Breast epithelium (tissue), 4 donors: Measurements from ENCODE around the gene EDEM1. TPM values are rescaled to one million over a fixed set of nuclear protein-coding genes. Genes with fewer than 3 reads are reported as not detected.

Experiments
- DNase-seq, 2 donors: peaks; one replicate each; pipeline ENCODE4 v3.0.0-alpha.2; 2019; ENCODE audit warnings: low spot score in 2 of 2
- H3K27ac ChIP-seq, 2 donors: fragments of 200-600 bp; sonication (generic) in 1 of 2; one replicate each; pipeline ENCODE4 v1.5.1; 2016 to 2019; ENCODE audit warnings: mild to moderate bottlenecking in 1 of 2
- H3K27me3 ChIP-seq, 2 donors: fragments of 200-600 bp; sonication (generic) in 1 of 2; one replicate each; pipeline versions ENCODE4 v1.5.1 to v1.6.0; 2017 to 2019; ENCODE audit warnings: control low read depth in 1 of 2, mild to moderate bottlenecking in 1 of 2
- H3K36me3 ChIP-seq: fragments of 200-600 bp; one replicate; pipeline ENCODE4 v1.5.1; 2019
- H3K4me1 ChIP-seq, 2 donors: fragments of 200-600 bp; sonication (generic); one replicate each; pipeline ENCODE4 v1.5.1; 2016 to 2019; ENCODE audit warnings: control low read depth in 1 of 2
- H3K4me3 ChIP-seq, 3 donors: fragments of 200-600 bp; sonication (generic); 1 replicate in 2 of 3; 2 replicates in 1 of 3; pipeline ENCODE4 v1.5.1; 2016 to 2019; ENCODE audit warnings: mild to moderate bottlenecking in 3 of 3, moderate library complexity in 2 of 3
- H3K9me3 ChIP-seq, 2 donors: fragments of 200-600 bp; sonication (generic) in 1 of 2; one replicate each; pipeline ENCODE4 v1.5.1; 2016 to 2019; ENCODE audit warnings: control low read depth in 1 of 2
- POLR2A ChIP-seq: fragments of 450-650 bp; IDR thresholded peaks from one replicate; pipeline ENCODE4 v1.6.1; 2016; ENCODE audit warnings: antibody characterized with exemption, mild to moderate bottlenecking, moderate library complexity
- POLR2AphosphoS5 ChIP-seq, 3 donors: sonication (generic); formaldehyde crosslinking; IDR thresholded peaks; one replicate each; pipeline ENCODE4 v1.6.1; 2017; ENCODE audit warnings: antibody characterized with exemption in 3 of 3
- intact Hi-C: fragments of 100-400 bp; cut with DNase I; formaldehyde crosslinking; loops from one replicate; pipeline ENCODE4 v1.15.1; 2023; ENCODE audit warnings: low total_unique reads
- total RNA-seq, 3 donors: library from RNA; depleted of rRNA; stranded (reverse); fragments of >200 nt; gene quantifications; one replicate each; pipeline ENCODE4 v1.1.0, GENCODE V29; 2016
- TF ChIP-seq, protein P1 (sequence below), 3 donors: fragments of 450-650 bp; IDR thresholded peaks; one replicate each; pipeline ENCODE4 v1.5.1; 2016 to 2017; ENCODE audit warnings: antibody characterized with exemption in 3 of 3, mild to moderate bottlenecking in 3 of 3, moderate library complexity in 3 of 3

EDEM1 gene
- total RNA-seq, 3 donors from 2014 or later = 34.9 to 45.8 (median 42.6) TPM

DNA sequence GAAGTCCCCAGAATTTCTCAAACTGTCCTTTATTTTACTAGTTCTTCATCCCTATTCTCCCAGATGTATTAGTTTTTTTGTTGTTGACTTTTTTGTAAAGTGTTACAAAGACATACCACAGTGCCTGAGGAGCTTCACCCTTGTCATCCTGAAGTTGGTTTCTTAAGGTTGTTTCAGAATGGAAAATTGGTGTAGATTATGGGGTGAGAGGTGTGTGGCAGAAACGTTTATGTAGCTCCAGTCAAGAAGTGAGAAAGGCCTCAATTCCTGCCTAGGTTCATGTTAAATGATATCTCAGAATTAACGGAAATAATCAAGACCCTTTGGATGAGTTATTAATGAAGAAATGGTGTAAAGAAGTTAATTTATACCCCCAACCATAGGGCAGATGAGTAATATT is 6.8 kb downstream of the EDEM1 start:
- TF ChIP-seq POLR2A (no peak), POLR2AphosphoS5 (IDR thresholded peaks at IDR 0.05) (no peak)
- TF ChIP-seq, protein P1, sequence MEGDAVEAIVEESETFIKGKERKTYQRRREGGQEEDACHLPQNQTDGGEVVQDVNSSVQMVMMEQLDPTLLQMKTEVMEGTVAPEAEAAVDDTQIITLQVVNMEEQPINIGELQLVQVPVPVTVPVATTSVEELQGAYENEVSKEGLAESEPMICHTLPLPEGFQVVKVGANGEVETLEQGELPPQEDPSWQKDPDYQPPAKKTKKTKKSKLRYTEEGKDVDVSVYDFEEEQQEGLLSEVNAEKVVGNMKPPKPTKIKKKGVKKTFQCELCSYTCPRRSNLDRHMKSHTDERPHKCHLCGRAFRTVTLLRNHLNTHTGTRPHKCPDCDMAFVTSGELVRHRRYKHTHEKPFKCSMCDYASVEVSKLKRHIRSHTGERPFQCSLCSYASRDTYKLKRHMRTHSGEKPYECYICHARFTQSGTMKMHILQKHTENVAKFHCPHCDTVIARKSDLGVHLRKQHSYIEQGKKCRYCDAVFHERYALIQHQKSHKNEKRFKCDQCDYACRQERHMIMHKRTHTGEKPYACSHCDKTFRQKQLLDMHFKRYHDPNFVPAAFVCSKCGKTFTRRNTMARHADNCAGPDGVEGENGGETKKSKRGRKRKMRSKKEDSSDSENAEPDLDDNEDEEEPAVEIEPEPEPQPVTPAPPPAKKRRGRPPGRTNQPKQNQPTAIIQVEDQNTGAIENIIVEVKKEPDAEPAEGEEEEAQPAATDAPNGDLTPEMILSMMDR (IDR thresholded peaks at IDR 0.05) = no peak
- no peaks in the 10 kb centered on the region for H3K9me3 ChIP-seq

DNA sequence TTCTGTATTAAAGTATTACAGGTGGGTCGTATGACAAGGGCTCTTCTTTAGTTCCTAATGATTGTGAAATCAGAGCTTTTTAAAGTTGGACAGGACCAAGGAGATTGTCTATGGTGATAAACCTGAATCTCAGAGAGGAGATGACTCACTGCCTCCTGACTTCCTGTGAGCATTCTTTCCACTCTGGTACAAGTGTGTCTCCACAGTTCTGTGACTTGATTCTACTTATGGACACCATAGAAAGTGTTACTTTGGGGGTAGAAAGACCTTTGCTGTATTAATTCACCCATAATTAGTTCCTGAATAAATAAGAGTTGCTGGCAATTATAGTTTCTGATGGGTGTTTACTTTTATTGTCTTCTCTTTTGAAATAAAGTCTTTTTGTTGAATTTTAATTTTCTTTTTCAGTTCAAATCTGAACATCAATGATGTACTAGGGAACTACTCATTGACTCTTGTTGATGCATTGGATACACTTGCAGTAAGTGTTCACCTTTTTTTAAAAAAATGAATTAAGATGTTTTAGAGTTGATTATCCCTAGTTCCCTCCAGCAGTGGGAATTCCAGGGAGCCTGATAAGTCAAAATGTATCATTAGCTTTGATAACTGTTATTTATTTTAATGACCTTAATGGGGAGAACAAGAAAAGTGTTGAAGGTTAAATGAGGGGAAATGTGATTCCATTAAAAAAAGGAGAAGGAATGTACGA is 7.4 kb downstream of the EDEM1 start:
- Histone ChIP-seq H3K36me3 (no peaks in the 10 kb centered on the region), H3K27me3 (no peaks in the 10 kb centered on the region), H3K9me3 (no peaks in the 10 kb centered on the region), H3K4me3 (no peak overlapping the region), H3K4me1 (peaks cover 4 to 19% of the 10 kb centered on the region in 2 donors), H3K27ac (peak overlapping the region; percentile 74 to 76)
- TF ChIP-seq POLR2A (no peak), POLR2AphosphoS5 (IDR thresholded peaks at IDR 0.05) (no peak)
- TF ChIP-seq, protein P1 (IDR thresholded peaks at IDR 0.05) = no peak
- peak in 1 of 2 donors; percentile 30 for DNase-seq
- intact Hi-C loops = no loop called here

More for the DNA sequence above, 6.8 kb downstream of the EDEM1 start:
- Histone ChIP-seq H3K27ac (peak overlapping the region; percentile 74 to 76), H3K4me3 (no peak overlapping the region), H3K4me1 (peaks cover 4 to 19% of the 10 kb centered on the region in 2 donors), H3K36me3 (no peaks in the 10 kb centered on the region), H3K27me3 (no peaks in the 10 kb centered on the region)
- no peak for DNase-seq
- intact Hi-C loops = no loop called here

DNA sequence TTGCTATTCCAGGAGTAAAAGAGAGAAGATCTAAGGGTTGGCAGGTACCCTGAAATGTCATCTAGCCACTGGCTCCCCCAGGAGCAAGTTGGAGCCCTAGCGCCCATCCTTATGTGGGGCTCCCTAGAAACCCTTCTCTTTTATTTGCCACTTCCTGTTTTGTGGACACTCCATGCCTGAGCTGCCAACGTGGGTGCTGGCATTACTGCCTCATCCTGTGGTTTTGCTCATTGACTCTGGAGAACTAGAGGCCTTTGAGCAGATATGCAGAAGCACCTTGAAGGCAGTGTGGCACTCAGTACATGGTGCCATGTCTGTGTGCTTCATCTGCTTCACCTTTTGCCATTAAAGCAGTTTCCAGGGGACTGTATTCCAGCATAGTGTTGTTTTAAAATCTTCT is 8.1 kb downstream of the EDEM1 start:
- TF ChIP-seq, protein P1 (IDR thresholded peaks at IDR 0.05) = no peak
- peak in 1 of 3 donors; percentile 22 for TF ChIP-seq POLR2AphosphoS5 (IDR thresholded peaks at IDR 0.05)
- Histone ChIP-seq H3K27ac (peak overlapping the region; percentile 74 to 76), H3K36me3 (no peaks in the 10 kb centered on the region), H3K9me3 (no peaks in the 10 kb centered on the region), H3K4me3 (no peak overlapping the region), H3K27me3 (no peaks in the 10 kb centered on the region), H3K4me1 (peaks cover 4 to 19% of the 10 kb centered on the region in 2 donors)
- intact Hi-C loops = no loop called here
- DNase-seq = peak in 1 of 2 donors; percentile 27

DNA sequence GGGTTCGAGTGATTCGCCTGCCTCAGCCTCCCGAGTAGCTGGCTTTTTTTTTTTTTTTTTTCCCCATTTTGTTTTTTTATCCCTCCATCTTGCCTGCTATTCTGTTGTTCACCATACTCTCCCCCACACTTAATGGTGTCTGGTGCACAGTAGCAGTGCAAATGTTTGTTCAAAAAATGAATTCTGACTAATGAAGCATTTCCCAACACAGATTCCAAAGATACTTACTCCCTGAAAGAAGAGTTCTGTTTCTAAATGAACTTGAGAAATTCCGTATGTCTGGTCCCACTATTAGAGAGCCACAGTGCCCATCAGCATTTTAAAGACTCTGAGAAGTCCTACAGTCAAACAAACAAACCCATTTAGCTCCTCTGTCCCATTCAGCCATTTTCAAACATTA is 9.5 kb downstream of the EDEM1 start:
- Histone ChIP-seq H3K27ac (peak overlapping the region; percentile 13 to 21), H3K4me1 (peaks cover 4 to 14% of the 10 kb centered on the region in 2 donors), H3K4me3 (no peak overlapping the region), H3K9me3 (no peaks in the 10 kb centered on the region), H3K27me3 (no peaks in the 10 kb centered on the region), H3K36me3 (no peaks in the 10 kb centered on the region)
- TF ChIP-seq, protein P1 (IDR thresholded peaks at IDR 0.05) = no peak
- no peak for TF ChIP-seq POLR2A
- TF ChIP-seq POLR2AphosphoS5 (IDR thresholded peaks at IDR 0.05) = no peak
- DNase-seq = no peak
- intact Hi-C loops = no loop called here

DNA sequence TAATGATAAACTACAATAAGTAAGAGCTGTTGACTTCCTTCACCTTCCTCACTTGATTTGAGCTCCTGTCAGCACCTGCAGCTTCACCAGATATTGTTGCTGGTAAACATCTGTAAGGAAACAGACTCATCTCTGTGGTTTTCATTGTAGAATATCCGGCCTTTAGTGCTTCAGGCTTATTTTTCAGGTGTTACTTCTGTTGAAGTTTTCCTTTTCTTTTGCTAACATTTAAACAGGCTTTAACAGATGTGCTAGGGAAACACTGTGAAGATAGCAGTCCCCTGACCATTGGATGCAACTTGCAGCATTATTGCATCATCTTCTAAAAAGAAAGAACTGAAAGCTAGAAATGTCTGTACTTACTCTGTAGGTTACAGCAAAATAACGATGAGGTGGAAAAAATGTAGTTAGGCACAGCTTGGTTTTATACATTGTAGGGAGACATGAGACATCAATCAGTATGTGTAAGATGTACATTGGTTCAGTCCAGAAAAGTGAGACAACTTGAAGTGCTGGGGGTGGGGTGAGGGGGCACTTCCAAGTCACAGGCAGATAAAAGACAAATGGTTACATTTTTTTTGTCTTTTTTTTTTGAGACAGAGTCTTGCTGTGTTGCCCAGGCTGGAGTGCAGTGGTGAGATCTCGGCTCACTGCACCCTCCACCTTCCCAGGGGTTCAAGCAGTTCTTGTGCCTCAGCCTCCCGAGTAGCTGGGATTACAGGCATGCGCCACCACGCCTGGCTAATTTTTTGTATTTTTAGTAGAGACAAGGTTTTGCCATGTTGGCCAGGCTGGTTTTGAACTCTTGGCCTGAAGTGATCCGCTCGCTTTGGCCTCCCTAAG is 10.2 kb downstream of the EDEM1 start:
- Histone ChIP-seq H3K4me1 (peaks cover 4 to 14% of the 10 kb centered on the region in 2 donors), H3K9me3 (no peaks in the 10 kb centered on the region), H3K27ac (peak overlapping the region; percentile 13 to 21), H3K4me3 (no peak overlapping the region), H3K36me3 (no peaks in the 10 kb centered on the region), H3K27me3 (no peaks in the 10 kb centered on the region)
- DNase-seq = no peak
- intact Hi-C loops = no loop called here
- TF ChIP-seq POLR2AphosphoS5 (IDR thresholded peaks at IDR 0.05) = no peak
- no peak for TF ChIP-seq POLR2A
- TF ChIP-seq, protein P1 (IDR thresholded peaks at IDR 0.05) = no peak
